ENCODE results near the gene DAPK1.
A peak's percentile ranks its signal among the peaks of the same experiment; 100 is the strongest.

Gene DAPK1

DNA sequence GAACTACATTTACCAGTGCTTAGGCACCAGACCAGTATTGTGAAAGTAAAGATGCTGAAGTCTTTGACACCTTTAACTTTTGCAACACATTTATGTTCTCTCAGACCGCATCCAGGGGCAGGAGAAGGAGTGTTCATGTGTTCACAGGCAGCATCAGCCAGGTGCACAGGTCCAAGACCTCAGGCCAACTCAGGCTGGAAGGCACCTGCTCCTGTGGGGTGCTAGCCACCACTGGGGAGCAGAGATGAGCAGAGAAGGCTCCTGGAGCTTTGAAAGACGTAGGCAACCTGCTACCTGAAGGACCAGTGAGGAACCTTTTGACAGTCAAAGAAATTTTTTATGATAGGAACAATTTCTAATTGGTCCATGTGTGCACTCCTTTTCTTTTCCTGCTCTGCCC lies 35.6 kb downstream of the DAPK1 start:
- Histone ChIP-seq H4K91ac (ENCODE audit: low read depth, low read length) (no peak overlapping the region), H3K14ac (ENCODE audit: low read length) (no peak overlapping the region), H3K4ac (ENCODE audit: low read depth, low read length) (no peak overlapping the region), H3K9me3 (ENCODE audit: insufficient read depth, low read depth, low read length) (no peaks in the 10 kb centered on the region), H2BK120ac (ENCODE audit: insufficient read depth, low read length, poor library complexity) (no peak overlapping the region), H3K18ac (ENCODE audit: low read length) (no peak overlapping the region), H3K4me2 (ENCODE audit: low read length) (no peak overlapping the region), H3K36me3 (ENCODE audit: control insufficient read depth in 1 of 2, insufficient read depth in 2 of 2, low read length in 2 of 2) (no peaks in the 10 kb centered on the region), H3K27me3 (ENCODE audit: insufficient read depth, low read length) (no peaks in the 10 kb centered on the region), H3K27ac (ENCODE audit: low read depth, low read length) (no peak overlapping the region), H2AK5ac (ENCODE audit: low read length) (no peak overlapping the region), H4K8ac (ENCODE audit: low read depth, low read length) (no peak overlapping the region), H2BK12ac (ENCODE audit: low read length) (no peak overlapping the region), H3K79me1 (ENCODE audit: low read length) (peaks cover 2% of the 10 kb centered on the region), H3K9ac (ENCODE audit: low read length) (no peak overlapping the region), H3K4me3 (ENCODE audit: low read depth, low read length) (no peak overlapping the region), H2BK5ac (ENCODE audit: low read depth, low read length, poor library complexity) (no peak overlapping the region), H4K12ac (ENCODE audit: low read depth, low read length) (no peak overlapping the region), H3K79me2 (ENCODE audit: control insufficient read depth, insufficient read depth, low read length, poor library complexity) (peaks cover 1% of the 10 kb centered on the region), H3K4me1 (ENCODE audit: control insufficient read depth in 1 of 2, insufficient read depth in 2 of 2, low read length in 2 of 2) (peaks cover 14 to 25% of the 10 kb centered on the region in 2 experiments), H3K23ac (ENCODE audit: low read length) (no peak overlapping the region), H2AFZ (ENCODE audit: insufficient read depth, low read length, poor library complexity) (no peak overlapping the region)
- DNase-seq = no peak
- no CpG with 5 or more reads among the region's 2 CpGs for WGBS (ENCODE audit: extremely low coverage, insufficient coverage, insufficient read length)

DNA sequence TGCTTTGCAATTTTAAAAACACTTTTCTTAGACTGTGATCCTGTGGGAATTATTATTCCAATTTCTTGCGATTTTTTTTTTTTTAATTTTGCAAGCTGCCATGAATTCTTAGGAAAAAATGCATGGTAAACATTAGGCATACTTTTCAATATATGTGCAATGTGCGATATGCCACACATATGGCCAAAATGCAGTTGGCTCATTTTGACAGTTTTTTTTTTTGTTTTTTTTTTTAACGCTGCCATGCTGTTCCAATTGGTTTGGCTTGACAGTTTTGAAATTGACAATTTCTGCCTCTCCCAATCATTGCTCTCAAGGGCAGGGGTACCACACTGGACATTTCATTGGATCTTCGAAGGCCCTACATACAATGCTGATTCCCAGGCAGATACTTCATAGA lies 36.4 kb downstream of the DAPK1 start:
- no CpG with 5 or more reads among the region's 4 CpGs for WGBS (ENCODE audit: extremely low coverage, insufficient coverage, insufficient read length)
- peaks cover 2% of the 10 kb centered on the region for H3K79me1 ChIP-seq (ENCODE audit: low read length)
- H3K9me3 ChIP-seq (ENCODE audit: insufficient read depth, low read depth, low read length) = no peaks in the 10 kb centered on the region
- no peak overlapping the region for H3K23ac ChIP-seq (ENCODE audit: low read length)
- H2AFZ ChIP-seq (ENCODE audit: insufficient read depth, low read length, poor library complexity) = no peak overlapping the region
- no peak for DNase-seq
- no peak overlapping the region for H3K4me3 ChIP-seq (ENCODE audit: low read depth, low read length)
- H4K12ac ChIP-seq (ENCODE audit: low read depth, low read length) = no peak overlapping the region
- no peak overlapping the region for H3K4me2 ChIP-seq (ENCODE audit: low read length)
- no peak overlapping the region for H2BK120ac ChIP-seq (ENCODE audit: insufficient read depth, low read length, poor library complexity)
- no peaks in the 10 kb centered on the region for H3K27me3 ChIP-seq (ENCODE audit: insufficient read depth, low read length)
- H3K79me2 ChIP-seq (ENCODE audit: control insufficient read depth, insufficient read depth, low read length, poor library complexity) = peaks cover 1% of the 10 kb centered on the region
- no peak overlapping the region for H3K4ac ChIP-seq (ENCODE audit: low read depth, low read length)
- H3K36me3 ChIP-seq (ENCODE audit: control insufficient read depth in 1 of 2, insufficient read depth in 2 of 2, low read length in 2 of 2) = no peaks in the 10 kb centered on the region
- H4K8ac ChIP-seq (ENCODE audit: low read depth, low read length) = no peak overlapping the region
- no peak overlapping the region for H3K27ac ChIP-seq (ENCODE audit: low read depth, low read length)
- H2BK12ac ChIP-seq (ENCODE audit: low read length) = no peak overlapping the region
- no peak overlapping the region for H2BK5ac ChIP-seq (ENCODE audit: low read depth, low read length, poor library complexity)
- no peak overlapping the region for H2AK5ac ChIP-seq (ENCODE audit: low read length)
- no peak overlapping the region for H4K91ac ChIP-seq (ENCODE audit: low read depth, low read length)
- H3K9ac ChIP-seq (ENCODE audit: low read length) = no peak overlapping the region
- H3K4me1 ChIP-seq (ENCODE audit: control insufficient read depth in 1 of 2, insufficient read depth in 2 of 2, low read length in 2 of 2) = peaks cover 14 to 25% of the 10 kb centered on the region in 2 experiments
- H3K14ac ChIP-seq (ENCODE audit: low read length) = no peak overlapping the region
- H3K18ac ChIP-seq (ENCODE audit: low read length) = no peak overlapping the region

DNA sequence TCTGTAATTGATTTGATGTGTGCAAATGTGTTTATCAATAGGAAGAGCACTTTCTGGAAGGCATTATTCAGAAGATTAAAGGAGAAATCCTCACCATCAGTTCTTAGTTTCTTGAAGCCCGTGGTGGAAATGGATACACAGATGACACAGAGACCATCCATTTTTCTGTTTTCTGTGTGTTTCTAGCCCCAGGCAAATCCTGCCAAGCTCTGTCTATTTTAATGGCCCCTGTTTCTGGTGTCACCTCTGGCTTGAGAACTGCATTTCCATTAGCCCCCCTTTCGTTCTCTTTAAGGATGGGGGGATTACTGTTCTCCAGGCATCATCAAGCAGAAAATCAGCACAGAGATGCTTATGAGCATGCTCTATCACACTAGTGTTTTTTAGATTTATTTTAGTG lies 37.3 kb downstream of the DAPK1 start:
- peaks cover 2% of the 10 kb centered on the region for H3K79me1 ChIP-seq (ENCODE audit: low read length)
- no peak overlapping the region for H3K23ac ChIP-seq (ENCODE audit: low read length)
- H3K79me2 ChIP-seq (ENCODE audit: control insufficient read depth, insufficient read depth, low read length, poor library complexity) = peaks cover 1% of the 10 kb centered on the region
- H3K27me3 ChIP-seq (ENCODE audit: insufficient read depth, low read length) = no peaks in the 10 kb centered on the region
- no peak overlapping the region for H3K4me3 ChIP-seq (ENCODE audit: low read depth, low read length)
- H2BK5ac ChIP-seq (ENCODE audit: low read depth, low read length, poor library complexity) = no peak overlapping the region
- H2AK5ac ChIP-seq (ENCODE audit: low read length) = no peak overlapping the region
- H3K4ac ChIP-seq (ENCODE audit: low read depth, low read length) = no peak overlapping the region
- DNase-seq = no peak
- no peak overlapping the region for H4K8ac ChIP-seq (ENCODE audit: low read depth, low read length)
- H4K91ac ChIP-seq (ENCODE audit: low read depth, low read length) = no peak overlapping the region
- H3K27ac ChIP-seq (ENCODE audit: low read depth, low read length) = no peak overlapping the region
- no peak overlapping the region for H3K18ac ChIP-seq (ENCODE audit: low read length)
- no peak overlapping the region for H3K4me2 ChIP-seq (ENCODE audit: low read length)
- whole genome bisulfite sequencing (ENCODE audit: extremely low coverage, insufficient coverage, insufficient read length) = no CpG with 5 or more reads among the region's 2 CpGs
- no peak overlapping the region for H3K9ac ChIP-seq (ENCODE audit: low read length)
- H3K4me1 ChIP-seq (ENCODE audit: control insufficient read depth in 1 of 2, insufficient read depth in 2 of 2, low read length in 2 of 2) = peaks cover 10 to 19% of the 10 kb centered on the region in 2 experiments
- no peak overlapping the region for H2AFZ ChIP-seq (ENCODE audit: insufficient read depth, low read length, poor library complexity)
- H4K12ac ChIP-seq (ENCODE audit: low read depth, low read length) = no peak overlapping the region
- no peak overlapping the region for H2BK12ac ChIP-seq (ENCODE audit: low read length)
- no peak overlapping the region for H3K14ac ChIP-seq (ENCODE audit: low read length)
- no peaks in the 10 kb centered on the region for H3K9me3 ChIP-seq (ENCODE audit: insufficient read depth, low read depth, low read length)
- no peak overlapping the region for H2BK120ac ChIP-seq (ENCODE audit: insufficient read depth, low read length, poor library complexity)
- H3K36me3 ChIP-seq (ENCODE audit: control insufficient read depth in 1 of 2, insufficient read depth in 2 of 2, low read length in 2 of 2) = peaks cover 0 to 2% of the 10 kb centered on the region in 2 experiments

DNA sequence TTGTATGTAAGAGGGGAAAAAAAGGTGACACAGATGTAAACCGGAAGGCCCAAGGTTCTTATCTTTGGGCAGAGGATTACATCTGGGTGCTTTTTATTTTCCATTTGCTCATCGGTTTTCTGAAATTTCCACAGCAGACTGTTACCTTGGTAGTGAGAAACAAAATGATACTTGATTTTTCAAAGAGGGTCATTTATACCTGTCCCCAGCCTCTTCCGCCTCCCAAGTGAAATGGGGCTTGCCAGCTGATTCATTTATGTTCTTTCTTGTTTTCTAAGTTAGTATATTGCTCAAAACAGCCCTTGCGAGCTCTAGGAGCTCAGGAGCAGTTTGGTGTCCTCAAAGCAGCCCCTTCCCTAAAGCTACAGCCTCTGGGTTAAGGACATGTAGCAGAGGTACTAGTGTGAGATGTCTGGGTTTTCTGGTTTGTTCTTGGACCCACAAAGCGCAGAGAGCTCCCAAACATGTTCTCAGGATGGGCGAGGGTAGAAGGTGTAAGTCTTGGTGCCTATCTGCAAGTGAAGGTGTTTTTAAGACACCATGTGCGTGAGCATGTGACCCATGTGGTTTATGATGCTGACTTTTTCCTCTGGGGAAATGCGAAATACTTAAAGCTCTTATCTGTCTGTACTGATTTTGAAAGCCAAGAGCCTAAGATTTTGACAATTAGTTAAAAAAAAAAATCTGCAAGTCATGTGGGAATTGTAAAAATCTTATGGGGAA lies 38.3 kb downstream of the DAPK1 start:
- Histone ChIP-seq H4K91ac (ENCODE audit: low read depth, low read length) (peak overlapping the region; percentile 37), H3K9me3 (ENCODE audit: insufficient read depth, low read depth, low read length) (no peaks in the 10 kb centered on the region), H2AK5ac (ENCODE audit: low read length) (peak overlapping the region; percentile 62), H2BK5ac (ENCODE audit: low read depth, low read length, poor library complexity) (peak overlapping the region; percentile 31), H3K18ac (ENCODE audit: low read length) (no peak overlapping the region), H3K79me1 (ENCODE audit: low read length) (peaks cover 2% of the 10 kb centered on the region), H3K4me1 (ENCODE audit: control insufficient read depth in 1 of 2, insufficient read depth in 2 of 2, low read length in 2 of 2) (peaks cover 7 to 12% of the 10 kb centered on the region in 2 experiments), H2AFZ (ENCODE audit: insufficient read depth, low read length, poor library complexity) (no peak overlapping the region), H3K23ac (ENCODE audit: low read length) (no peak overlapping the region), H3K4me2 (ENCODE audit: low read length) (no peak overlapping the region), H2BK120ac (ENCODE audit: insufficient read depth, low read length, poor library complexity) (no peak overlapping the region), H3K27me3 (ENCODE audit: insufficient read depth, low read length) (no peaks in the 10 kb centered on the region), H2BK12ac (ENCODE audit: low read length) (peak overlapping the region; percentile 80), H3K14ac (ENCODE audit: low read length) (peak overlapping the region; percentile 51), H3K4ac (ENCODE audit: low read depth, low read length) (peak overlapping the region; percentile 69), H3K79me2 (ENCODE audit: control insufficient read depth, insufficient read depth, low read length, poor library complexity) (peaks cover 1% of the 10 kb centered on the region), H3K36me3 (ENCODE audit: control insufficient read depth in 1 of 2, insufficient read depth in 2 of 2, low read length in 2 of 2) (peaks cover 0 to 2% of the 10 kb centered on the region in 2 experiments), H3K9ac (ENCODE audit: low read length) (no peak overlapping the region), H4K12ac (ENCODE audit: low read depth, low read length) (no peak overlapping the region), H4K8ac (ENCODE audit: low read depth, low read length) (peak overlapping the region; percentile 47), H3K4me3 (ENCODE audit: low read depth, low read length) (no peak overlapping the region), H3K27ac (ENCODE audit: low read depth, low read length) (no peak overlapping the region)
- DNase-seq = no peak
- WGBS (ENCODE audit: extremely low coverage, insufficient coverage, insufficient read length) = no CpG with 5 or more reads among the region's 8 CpGs

Data from trophoblast cell (in vitro differentiated cells and primary cell).